NCI-H510A treated with DMSO at 0.1 percent for 48 hours (cell line): Measurements from ENCODE around the gene TP73.

Experiments used
- DNase-seq: peaks from one replicate; lab custom pipeline; 2025; lab: John Stamatoyannopoulos, UW

TP73 gene

DNA sequence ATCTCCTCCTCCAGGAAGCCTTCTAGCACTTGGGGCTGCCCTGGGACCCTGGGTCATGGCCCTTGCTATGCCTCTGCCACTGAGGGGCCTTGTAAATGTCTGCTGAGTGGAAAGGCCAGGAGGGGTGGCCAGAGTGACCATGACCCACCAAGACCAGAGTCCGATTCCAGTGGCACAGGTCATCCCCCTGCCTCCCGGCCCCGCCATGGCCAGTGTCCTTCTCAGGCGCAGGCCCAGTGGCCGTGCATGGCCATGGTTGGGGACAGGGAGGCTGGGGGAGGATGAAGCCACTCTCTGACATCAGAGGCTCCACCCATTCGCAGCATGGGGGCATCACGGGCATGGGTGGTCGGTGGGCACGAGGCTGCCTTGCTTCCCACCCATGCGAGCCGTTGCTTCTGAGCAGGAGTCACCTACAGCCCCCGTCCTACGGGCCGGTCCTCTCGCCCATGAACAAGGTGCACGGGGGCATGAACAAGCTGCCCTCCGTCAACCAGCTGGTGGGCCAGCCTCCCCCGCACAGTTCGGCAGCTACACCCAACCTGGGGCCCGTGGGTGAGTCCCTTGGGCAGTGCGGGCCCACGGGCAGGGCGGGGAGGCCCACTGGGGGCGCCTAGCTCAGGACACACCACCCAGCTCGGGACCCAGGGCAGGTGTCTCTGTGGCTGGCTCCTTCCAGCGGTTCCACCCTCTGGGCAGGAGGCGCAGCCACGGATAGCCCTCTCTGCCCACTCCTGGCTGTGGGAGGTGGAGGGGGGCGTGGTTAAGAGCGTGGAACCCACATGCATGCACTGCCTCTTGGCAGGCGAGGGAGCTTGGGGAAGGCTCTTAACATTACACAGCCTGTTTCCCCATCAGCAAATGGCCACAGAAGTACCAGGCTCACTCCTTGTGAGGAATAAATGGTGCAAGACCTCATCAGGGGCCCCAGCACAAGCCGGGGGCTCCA, 77.6 kb downstream of the TP73 start:
- DNase-seq, result no peak

DNA sequence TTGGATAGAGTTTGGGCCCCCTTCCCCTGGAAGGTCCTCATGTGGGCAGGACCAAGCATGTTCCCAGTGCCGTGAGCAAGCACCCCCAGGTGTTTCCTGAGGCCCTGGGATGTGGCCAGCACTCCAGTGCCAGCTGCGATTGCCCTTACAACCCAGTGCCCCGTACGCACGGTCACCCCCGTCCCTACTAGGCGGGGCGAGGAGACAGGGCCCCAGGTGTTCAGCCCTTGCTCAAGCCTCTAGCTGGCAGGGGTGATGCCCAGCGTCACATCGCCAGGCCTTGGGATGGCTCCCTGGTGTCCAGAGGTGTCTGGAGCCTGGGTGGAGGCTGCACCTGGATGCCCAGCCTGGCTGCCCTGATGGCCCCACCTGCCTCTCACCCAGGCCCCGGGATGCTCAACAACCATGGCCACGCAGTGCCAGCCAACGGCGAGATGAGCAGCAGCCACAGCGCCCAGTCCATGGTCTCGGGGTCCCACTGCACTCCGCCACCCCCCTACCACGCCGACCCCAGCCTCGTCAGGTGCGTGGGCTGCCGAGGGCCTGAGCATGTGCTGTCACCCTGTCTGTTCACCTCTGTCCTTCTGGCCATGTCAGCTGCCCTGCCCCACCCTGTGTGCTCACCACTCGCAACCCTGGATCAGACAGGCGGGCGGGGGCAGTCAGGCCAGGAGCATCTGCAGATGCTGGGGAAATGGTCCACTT, 78.4 kb downstream of the TP73 start:
- DNase-seq, result no peak

DNA sequence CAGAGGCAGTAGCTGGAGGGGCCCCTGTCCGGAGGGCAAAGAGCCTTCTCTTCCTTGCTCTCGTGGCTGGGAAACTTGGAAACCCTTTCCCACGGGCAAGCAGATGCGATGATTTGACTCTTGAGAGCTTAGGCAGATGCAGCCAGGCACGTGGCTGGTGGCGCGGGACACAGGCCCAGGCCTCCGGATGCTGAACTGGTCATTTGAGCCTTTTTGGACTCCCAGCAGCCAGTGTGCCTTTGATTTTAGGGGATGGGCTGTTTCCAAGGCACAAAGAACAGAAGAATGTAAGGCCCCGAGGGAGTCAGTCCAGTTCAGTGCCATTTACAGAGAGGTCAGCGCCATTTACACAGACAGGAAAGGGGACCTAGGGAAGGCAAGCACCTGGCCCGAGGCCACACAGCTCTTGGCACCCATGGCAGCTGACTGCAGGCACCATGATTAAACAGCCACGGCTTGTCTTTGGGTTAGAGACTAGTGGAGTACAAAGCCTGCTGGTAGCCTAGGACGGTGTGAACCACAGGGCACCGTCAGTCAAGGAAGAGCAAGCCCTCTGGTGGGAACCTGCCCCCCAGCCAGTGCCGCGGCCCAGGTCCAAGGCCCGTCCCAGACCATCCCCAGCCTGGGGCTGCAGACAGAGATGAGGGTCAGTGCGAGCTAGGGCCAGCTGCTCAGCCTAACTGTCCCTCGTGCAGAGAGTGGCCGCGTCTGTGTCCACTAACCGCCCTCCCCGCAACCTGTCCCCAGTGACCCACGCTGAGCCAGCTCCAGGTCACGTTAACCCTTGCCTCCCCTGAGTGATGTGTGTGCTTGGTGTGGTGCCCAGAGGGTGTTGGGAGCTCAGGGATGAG, 79.5 kb downstream of the TP73 start:
- no peak for DNase-seq

DNA sequence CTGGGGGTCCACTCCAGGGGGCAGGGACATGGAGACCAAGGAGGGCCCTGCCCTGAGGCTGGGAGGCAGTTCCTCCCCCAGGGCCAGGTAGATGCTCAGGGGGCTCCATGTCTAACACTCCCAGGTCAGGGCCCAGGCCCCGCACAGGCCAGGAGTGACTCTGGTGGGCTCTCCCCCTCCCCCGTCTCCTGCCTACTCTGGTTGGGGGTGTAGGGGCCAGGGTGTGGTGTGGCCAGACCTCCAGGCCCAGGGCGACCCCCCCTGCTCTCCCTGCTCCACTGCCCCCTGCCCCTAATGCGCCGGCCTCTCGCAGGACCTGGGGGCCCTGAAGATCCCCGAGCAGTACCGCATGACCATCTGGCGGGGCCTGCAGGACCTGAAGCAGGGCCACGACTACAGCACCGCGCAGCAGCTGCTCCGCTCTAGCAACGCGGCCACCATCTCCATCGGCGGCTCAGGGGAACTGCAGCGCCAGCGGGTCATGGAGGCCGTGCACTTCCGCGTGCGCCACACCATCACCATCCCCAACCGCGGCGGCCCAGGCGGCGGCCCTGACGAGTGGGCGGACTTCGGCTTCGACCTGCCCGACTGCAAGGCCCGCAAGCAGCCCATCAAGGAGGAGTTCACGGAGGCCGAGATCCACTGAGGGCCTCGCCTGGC, 80.2 kb downstream of the TP73 start:
- no peak for DNase-seq

DNA sequence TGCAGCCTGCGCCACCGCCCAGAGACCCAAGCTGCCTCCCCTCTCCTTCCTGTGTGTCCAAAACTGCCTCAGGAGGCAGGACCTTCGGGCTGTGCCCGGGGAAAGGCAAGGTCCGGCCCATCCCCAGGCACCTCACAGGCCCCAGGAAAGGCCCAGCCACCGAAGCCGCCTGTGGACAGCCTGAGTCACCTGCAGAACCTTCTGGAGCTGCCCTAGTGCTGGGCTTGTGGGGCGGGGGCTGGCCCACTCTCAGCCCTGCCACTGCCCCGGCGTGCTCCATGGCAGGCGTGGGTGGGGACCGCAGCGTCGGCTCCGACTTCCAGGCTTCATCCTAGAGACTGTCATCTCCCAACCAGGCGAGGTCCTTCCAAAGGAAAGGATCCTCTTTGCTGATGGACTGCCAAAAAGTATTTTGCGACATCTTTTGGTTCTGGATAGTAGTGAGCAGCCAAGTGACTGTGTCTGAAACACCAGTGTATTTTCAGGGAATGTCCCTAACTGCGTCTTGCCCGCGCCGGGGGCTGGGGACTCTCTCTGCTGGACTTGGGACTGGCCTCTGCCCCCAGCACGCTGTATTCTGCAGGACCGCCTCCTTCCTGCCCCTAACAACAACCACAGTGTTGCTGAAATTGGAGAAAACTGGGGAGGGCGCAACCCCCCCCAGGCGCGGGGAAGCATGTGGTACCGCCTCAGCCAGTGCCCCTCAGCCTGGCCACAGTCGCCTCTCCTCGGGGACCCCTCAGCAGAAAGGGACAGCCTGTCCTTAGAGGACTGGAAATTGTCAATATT, 81.0 kb downstream of the TP73 start:
- no peak for DNase-seq

DNA sequence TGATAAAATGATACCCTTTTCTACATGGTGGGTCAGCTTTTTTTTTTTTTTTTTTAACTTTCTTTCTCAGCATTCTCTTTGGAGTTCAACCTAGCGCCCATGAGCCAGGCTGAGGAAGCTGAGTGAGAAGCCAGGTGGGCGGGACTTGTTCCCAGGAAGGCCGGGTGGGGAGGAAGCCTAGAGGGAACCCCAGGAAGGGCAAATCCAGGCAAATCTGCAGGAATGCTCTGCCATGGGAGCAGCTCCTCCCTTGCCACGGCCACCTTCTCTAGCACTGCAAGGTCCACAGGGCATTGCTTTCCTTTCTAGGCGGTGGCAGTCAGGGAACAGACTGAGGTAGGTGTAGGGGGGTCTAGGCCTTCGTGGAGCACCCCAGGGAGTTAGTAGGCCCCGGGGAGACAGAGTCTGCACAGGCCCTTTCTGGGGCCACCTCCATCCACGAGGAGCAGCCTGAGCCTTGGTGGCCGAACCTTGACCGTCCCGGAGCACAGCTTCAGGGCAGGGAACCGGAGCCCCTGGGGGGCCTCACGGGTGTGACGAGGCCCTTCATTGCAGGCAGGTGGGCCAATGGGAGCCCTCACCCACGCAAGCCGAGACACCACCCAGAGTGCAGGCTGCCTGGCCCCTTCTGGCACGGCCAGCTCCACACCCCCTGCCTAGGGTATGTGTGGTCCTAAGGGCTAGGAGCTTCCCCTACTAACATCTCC, 81.7 kb downstream of the TP73 start:
- DNase-seq, result no peak

DNA sequence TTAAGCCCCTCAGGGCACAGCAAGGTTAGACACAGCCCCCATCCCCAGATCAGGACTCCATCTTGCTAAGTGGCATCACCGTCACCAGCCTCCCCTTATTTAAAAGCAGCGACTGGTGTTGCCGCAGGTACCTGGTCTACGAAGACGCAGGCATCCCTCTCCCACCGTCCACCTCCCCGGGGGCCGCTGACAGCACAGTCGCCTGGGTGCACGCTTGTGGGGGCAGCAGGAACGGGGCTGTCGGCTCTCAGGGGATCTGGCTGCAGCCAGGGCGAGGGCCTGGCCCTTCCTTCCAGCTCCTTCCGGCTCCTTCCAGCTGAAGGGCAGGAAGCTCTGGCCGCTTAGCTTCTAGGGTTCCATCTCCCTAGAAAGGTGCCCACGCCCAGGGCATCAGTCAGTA, 82.3 kb downstream of the TP73 start:
- DNase-seq, result no peak

DNA sequence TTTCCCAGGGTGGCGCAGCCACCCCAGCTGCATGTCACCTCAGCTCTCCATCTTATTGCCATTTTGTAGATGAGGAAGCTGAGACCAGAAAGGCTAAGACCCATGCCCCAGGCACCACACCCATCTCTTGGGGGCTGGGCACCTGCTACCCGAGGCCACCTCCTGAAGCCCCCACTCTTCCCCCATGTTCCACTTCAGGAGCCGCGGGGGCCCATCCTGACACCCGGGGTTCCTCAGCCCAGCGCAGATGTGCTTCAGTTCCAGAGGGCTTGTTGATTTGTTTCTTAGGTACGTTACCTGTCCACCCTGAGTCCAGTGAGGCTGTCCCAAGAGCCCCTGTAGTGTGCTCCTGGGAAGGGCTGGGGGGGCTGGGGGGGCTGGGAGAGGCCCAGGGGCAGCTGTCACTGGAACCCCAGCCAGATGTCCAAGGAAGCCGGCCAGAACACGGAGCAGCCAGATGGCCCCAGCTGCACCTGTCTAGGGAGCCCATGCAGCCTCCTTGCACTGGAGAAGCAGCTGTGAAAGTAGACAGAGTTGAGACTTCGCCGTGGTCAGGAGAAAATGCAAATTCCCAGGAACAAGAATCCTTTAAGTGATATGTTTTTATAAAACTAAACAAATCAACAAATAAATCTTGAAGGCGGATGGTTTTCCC, 82.8 kb downstream of the TP73 start:
- DNase-seq, result no peak

DNA sequence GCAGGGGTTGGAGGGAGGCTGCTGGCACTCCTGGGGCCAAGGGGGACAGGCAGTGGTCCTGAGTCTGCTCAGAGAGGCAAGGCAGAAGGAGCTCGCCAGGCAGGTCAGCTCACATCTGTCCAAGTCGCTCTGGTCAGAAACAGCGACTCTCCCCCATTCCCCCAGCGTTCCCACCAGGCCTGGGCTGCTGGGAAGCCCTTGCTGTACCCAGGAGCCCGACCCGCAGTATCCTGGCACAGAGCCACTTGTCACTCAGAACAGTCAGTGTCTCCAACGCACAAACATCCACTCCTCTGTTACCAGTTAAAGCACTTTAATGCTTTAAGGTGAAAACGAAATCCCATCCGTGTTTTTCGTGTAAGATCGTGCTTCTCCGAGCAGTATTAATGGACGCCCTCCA, 83.4 kb downstream of the TP73 start:
- DNase-seq, result no peak

DNA sequence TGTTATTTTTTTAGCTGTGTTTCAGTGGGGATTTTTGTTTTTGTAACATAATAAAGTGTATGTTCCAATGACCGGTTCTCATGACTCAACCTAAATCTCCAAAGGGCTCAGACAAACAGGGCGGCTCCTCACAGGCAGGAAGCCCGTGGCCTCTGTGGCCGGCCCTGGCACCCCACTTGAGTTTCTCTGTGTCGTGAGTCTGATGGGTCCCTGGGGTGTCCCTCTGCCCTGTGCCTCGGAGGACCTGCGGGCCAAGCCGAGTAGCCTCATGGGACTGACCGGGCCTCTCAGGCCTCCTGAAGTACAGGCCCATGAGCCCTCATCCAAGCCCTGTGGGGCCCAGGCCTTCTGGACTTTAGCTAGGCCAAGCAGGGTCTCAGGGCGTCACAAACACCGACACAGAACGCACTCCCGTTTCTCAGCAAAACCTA, 83.8 kb downstream of the TP73 start:
- no peak for DNase-seq

DNA sequence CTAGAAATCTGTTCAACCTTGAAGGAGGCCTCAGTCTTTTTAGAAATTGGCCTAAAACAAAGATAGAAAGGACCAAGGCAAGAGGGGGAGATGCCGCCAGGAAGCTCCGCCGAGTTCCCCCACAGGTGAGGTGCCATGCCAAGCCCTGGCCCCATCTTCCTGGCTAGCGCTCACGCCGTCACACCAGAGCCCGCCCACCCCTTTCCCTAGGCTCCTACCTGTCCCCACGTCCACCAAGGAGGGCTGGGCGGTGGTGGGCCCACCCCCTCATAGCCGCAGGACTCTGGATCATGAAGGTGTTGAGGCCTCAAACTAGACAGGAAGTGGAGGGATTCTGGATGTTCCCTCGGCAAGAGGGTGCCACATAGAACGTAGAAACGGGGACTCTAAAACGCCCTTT, 84.4 kb downstream of the TP73 start:
- no peak for DNase-seq

DNA sequence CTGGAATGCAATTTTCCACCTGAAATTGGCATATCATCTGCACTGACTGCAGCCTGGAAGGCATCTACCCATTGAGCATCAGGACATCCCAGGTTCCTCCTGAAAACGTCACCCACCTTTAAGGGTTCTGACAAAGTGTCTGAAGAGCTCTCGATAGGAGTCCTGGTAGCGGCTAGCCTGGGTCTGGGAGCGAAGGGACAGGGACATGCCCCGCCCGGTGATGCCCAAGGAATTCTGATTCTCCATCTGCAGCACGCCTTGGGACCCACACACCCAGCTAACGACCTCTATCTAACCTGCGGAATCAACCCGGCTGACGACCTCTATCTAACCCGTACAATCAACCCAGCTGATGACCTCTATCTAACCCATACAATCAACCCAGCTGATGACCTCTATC, 86.6 kb downstream of the TP73 start:
- no peak for DNase-seq

DNA sequence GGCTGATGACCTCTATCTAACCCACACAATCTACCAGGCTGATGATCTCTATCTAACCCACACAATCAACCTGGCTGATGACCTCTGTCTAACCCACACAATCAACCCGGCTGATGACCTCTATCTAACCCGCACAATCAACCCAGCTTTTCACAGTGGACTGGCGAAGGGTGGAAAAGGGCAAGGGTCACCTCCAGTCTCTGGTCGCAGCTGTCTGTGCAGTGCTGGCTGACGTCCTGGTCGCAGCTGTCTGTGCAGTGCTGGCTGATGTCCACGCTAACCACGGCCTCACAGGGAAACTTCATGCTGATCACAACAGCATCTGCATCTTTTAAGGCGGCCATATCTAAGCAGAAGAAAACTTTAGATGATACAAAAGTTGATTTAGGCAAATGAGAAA, 87.7 kb downstream of the TP73 start:
- DNase-seq, result no peak

DNA sequence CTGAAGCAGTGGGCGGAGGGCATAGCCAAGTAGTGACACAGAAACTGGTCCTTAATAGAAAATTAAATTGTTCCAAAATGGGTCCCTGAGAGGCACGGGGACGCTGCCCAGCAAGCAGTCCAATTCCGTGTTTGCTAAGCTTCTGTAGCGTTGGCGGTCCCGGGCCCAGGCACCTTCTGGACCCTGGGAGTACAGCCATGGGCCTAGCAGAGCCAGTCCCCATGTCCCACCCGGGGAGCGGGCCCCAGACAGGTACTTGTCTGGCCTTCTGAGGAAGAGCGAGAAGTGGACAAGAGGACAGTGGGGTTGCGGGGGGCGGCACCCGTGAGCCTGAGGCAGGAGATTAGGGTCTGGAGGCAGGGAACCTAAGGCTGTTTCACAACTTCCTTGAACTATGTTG, 88.4 kb downstream of the TP73 start:
- no peak for DNase-seq

DNA sequence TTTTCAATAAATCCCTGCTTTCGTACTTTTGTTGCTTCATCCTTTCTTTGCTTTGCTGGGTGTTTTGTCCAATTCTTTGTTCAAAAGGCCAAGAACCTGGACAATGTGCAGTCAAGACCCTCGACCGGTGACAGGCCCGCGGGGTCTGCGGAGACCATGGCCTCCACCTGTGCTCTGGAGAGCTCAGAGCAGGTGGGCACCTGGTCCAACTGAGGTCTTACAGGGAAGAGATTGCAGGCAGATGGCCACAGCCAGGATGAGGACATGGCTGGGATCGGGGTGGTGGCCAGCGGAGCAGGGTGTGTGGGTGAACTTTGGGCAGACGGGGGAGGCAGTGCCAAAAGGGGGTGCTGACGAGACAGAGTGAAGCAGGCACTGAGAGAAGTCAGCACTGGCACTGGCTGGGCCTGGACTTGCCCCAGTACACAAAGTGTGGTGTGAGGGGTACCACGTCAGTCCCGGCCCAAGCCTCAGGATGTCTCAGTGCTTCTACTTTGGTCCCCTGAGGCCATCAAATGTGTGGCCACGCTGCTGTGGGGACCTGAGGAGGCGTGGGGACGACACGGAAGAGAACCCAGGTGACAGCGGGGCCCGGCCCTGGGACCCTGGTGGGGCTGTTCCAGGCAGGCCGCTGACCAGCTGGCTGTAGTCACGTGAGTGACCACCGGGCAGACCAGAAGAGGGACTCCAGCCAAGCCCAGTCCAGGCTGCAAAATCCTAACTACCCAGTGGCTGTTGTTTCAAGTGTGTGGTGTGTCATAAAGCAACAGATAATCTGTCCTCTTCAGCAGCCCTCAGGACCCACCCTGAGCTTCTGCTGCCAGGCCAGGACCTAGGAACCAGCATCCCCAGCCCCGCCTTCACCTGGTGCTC, 89.5 kb downstream of the TP73 start:
- no peak for DNase-seq

DNA sequence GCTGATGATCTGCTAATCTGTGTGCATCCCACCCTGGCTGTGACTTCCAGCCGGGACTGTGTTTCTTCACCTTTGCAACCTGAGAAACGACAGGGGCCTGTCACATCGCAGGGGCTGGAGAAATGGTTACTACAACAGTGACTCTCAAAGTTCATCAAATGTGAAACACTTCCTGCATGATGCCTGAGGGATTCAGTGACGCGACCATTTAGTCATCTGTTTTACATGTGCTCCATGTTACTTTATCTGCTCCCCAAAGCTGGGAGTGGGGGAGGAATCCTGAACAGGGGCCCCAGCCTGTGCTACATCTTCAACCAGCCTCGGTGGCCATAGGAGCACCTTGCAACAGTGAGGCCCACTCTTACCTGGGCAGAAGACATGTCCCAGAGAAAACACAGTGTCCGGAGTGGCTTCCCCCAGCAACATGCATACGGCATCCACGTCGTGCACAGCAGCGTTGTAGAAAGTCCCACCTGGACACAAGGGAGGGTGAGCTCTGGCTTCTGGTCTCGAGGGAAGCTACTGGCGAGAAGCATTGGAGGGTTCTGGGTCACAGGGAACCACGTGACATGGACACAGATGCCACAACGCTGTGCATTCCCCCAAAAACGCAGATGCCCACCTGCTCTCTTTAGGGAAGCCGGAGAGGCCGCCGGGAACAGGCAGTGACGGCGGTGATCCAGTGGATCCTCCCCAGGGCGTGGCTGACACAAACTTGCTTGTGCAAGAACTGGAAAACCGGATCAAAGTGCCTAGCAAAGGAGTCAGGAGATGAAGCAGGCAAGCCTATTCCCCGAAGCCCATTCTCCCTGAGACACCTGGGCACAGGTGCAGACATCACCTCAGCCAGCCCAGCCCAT, 90.4 kb downstream of the TP73 start:
- DNase-seq, result no peak

DNA sequence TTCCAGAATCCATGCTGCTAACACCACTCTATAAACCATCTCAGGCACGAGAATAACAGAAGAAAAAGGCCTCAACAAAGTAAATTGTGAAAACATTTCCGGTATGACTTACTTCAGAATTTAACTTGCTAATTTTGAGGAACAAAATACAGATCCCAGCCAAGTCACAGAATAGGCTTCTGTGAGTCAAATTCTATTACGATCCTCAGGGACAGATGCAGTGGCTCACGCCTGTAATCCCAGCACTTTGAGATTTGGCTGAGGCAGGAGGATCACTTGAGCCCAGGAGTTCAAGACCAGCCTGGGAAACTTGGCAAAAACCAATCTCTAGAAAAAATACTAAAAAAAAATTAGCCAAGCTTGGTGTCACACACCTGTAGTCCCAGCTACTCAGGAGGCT, 91.1 kb downstream of the TP73 start:
- DNase-seq, result no peak

DNA sequence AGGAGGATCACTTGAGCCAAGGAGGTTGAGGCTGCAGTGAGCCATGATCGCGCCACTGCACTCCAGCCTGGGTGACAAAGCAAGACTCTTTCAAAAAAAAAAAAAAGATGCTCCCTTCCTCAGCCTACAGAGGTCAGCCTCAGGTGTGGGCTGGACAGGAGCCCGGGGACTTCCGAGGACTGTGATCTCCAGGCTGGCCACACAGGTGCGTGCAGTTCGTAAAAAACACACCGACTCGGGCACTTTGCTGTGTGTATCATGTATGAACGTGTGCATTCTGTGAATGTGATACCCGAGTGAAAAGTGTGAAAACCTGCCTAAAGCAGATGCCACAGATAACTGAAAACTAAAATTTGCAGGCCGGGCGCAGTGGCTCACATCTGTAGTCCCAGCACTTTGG, 91.5 kb downstream of the TP73 start:
- DNase-seq, result no peak
